Hepatic stellate cell (primary cell): ENCODE results near the gene POU3F4.

Source experiments
- DNase-seq: peaks from one replicate; pipeline ENCODE4 v3.0.0; 2011; ENCODE audit warnings: low spot score

Gene POU3F4

GRCh38 chrX:83508006-83508405 lies at the start of gene POU3F4:
TSS of gene POU3F4 (plus strand) at chrX:83508290. CDS start at chrX:83508325, 35 bp downstream.
- DNase-seq = no peak

DNA sequence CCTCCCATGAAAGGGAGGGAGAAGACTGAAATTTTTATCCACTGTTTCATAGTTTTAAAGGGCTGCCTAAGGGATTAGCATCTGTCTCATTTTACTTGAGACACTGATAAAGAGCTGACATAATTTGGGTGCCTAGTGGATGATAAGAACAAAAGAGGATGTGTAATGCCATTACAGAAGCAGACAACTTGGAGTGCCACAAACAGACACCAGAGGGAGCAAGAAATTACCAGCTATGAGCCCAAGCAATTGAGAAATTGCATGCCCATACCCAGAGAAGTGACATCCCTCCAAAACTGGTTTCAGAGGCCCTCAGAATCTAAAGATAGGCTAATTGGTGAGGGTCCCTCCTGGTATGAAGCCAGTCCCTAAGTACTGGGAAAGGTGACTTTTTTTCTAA lies 38.5 kb upstream of the POU3F4 start:
- DNase-seq = no peak

DNA sequence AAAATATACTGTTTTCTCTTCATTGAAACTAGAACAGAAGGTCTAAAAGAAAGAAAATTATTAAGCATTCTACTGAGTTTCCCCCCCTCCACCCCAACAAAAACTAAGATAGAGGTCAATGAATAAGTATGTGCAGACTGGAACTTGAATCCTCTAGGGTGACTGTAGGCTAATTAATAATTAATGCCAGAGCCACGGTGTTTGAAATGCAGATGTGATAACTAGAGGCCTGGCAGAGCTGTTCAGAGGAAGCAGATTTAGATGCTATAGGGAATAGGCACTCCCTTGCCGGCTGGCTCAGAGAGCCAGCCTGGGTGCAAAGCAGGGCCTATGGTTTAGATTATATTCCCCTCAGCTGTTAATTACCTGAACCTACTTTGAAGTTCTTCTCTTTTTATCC lies 12.2 kb upstream of the POU3F4 start:
- DNase-seq = no peak

DNA sequence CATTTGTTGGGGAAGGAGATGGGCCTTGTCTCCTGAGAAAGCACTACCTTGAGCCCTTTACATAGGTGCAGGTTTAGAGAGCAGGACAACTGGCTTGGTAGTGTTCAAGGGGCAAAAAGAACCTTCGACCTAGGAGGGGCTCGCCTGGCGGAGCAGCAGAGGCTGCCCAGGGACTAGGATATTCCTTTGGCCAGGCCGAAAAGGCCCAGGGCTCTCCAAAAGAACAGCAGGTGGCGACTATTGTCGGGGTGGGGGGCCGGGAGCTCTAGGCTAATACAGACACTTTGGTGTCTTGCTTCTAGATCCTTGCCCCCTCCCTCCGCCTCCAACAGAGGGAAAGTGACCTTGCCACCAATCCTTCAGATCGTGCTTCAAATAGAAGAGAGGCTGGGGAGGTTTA lies 7.1 kb upstream of the POU3F4 start:
- no peak for DNase-seq

DNA sequence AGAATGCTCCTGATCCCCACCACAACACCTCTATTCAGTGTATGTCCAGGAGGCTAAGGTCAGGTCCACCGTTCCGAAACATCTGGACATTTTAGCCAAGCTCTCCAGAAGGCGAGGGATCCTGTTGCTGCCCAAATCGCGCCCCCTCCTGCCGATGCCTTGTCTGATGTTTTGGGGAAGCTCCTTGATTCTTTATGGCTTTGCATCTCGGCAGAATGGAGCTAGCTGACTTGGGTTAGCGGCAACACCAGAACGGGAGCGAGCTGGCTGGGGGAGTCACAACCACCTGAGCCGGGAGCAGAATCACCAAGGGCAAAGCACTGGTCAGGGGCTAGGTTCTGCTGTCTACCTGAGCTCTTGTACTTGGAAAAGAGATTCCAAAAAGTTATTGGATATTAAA lies 6.6 kb upstream of the POU3F4 start:
- DNase-seq = no peak

GRCh38 chrX:83504721-83505479 lies 3.2 kb upstream of the POU3F4 start:
- DNase-seq = no peak

- no peak for DNase-seq
Observed at GRCh38 chrX:83508526-83509253, 600 bp downstream of the POU3F4 start.

- DNase-seq = no peak
Observed at GRCh38 chrX:83509254-83509801, 1.2 kb downstream of the POU3F4 start.

GRCh38 chrX:83510510-83511062 lies 2.5 kb downstream of the POU3F4 start:
- DNase-seq = no peak

- no peak for DNase-seq
Observed at GRCh38 chrX:83511208-83511607, 3.1 kb downstream of the POU3F4 start.

- DNase-seq = no peak
Observed at GRCh38 chrX:83512111-83512510, 4.0 kb downstream of the POU3F4 start.

- DNase-seq = no peak
Observed at GRCh38 chrX:83516597-83516996, 8.5 kb downstream of the POU3F4 start.

- no peak for DNase-seq
Observed at GRCh38 chrX:83521905-83522304, 13.8 kb downstream of the POU3F4 start.

DNA sequence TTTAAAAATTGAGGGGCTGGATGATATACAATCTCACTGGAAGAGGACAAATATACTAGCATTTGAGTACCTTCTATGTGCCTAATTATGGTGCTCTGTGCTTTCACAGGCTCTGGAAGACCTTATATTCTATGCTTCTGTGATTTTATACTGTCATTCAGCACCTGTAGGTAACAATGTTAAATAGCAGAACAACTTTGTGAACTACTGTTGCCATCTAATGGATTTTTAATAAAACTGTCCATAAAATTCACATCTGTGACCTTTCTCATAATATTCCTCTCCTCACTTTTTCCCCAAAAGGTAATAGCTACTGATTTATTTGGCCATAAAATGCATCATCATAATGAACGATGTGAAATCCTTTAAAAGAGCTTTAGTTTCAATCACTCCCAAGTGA lies 21.9 kb downstream of the POU3F4 start:
- DNase-seq = no peak

DNA sequence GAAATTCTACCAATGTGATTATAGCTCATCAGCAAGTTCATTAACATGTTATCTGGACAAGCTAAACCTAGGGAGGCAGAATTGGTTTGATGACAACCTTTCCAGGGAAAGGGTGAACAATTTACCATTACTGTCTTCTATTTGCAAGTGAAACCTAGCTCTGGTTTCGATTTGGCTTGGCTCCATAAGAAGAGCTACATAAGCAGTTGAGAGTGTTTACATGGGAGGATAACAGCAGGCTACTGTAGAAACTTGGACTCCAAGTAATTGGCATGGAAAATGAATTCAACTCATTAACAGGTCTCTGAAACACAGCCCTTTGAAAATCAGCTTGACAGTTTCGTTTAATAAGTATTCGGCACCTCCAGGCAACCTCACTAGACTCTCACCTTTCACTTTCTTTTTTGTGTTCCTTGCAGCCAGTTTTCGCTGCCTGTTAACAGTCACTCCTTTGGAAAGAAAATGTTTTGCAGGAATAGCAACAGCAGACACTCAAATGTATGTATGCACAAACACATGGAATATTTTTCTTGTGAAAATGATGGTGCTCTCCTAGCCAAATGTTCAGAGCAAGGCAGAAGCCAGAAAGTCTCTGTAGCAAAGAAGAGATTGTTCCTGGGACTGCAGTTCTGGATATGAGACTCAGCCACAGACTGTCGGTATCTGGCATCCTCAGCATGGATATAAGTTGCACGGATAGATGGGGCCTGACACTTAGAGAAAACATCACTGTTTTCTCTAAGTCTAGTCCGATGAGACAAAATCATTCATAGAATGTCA lies 27.5 kb downstream of the POU3F4 start:
- no peak for DNase-seq
